ENCODE data around the gene XAB2. TPM values are rescaled to one million over a fixed set of nuclear protein-coding genes. Genes with fewer than 3 reads are reported as not detected.

The XAB2 gene
- total RNA-seq, 3 donors from 2014 or later: 28.7 to 39.2 (median 30.7) TPM

- intact Hi-C loops (cut with DNase I, micrococcal nuclease): no loop called here
- Histone ChIP-seq H3K4me1 (ENCODE audit: low read depth) (peaks cover 26% of the 10 kb centered on the region), H3K4me3 (no peak overlapping the region), H3K36me3 (ENCODE audit: low read depth) (peaks cover 4% of the 10 kb centered on the region), H3K9me3 (no peaks in the 10 kb centered on the region)
- ATAC-seq (peak; percentile 89), DNase-seq (peak; percentile 76 to 85 (median 82))
- no peak for TF ChIP-seq CTCF (IDR thresholded peaks at IDR 0.05)
Measured at GRCh38 chr19:7618771-7619510, 10.4 kb downstream of the XAB2 start.

- no peak for TF ChIP-seq CTCF (IDR thresholded peaks at IDR 0.05)
- Histone ChIP-seq H3K4me1 (ENCODE audit: low read depth) (peaks cover 26% of the 10 kb centered on the region), H3K9me3 (no peaks in the 10 kb centered on the region), H3K36me3 (ENCODE audit: low read depth) (peaks cover 4% of the 10 kb centered on the region), H3K4me3 (no peak overlapping the region)
- peak in 2 of 3 donors; percentile 38 to 44 for DNase-seq
- peak; percentile 2 for ATAC-seq
- intact Hi-C loops (cut with DNase I, micrococcal nuclease): no loop called here
Measured at GRCh38 chr19:7618348-7618747, 11.0 kb downstream of the XAB2 start.

GRCh38 chr19:7617735-7618134, 11.6 kb downstream of the XAB2 start:
- intact Hi-C loops (cut with DNase I, micrococcal nuclease): no loop called here
- H3K4me3 ChIP-seq: no peak overlapping the region
- H3K9me3 ChIP-seq: no peaks in the 10 kb centered on the region
- DNase-seq (peak in 1 of 3 donors; percentile 51), ATAC-seq (no peak)
- H3K36me3 ChIP-seq (ENCODE audit: low read depth): peaks cover 3% of the 10 kb centered on the region
- peaks cover 26% of the 10 kb centered on the region for H3K4me1 ChIP-seq (ENCODE audit: low read depth)
- TF ChIP-seq CTCF (IDR thresholded peaks at IDR 0.05): no peak

- no peak overlapping the region for H3K4me3 ChIP-seq
- no peaks in the 10 kb centered on the region for H3K36me3 ChIP-seq (ENCODE audit: low read depth)
- no peak for TF ChIP-seq CTCF (IDR thresholded peaks at IDR 0.05)
- peaks cover 26% of the 10 kb centered on the region for H3K4me1 ChIP-seq (ENCODE audit: low read depth)
- intact Hi-C loops (cut with DNase I, micrococcal nuclease): no loop called here
- no peak for ATAC-seq
- DNase-seq: peak in 1 of 3 donors; percentile 43
- H3K9me3 ChIP-seq: no peaks in the 10 kb centered on the region
Measured at GRCh38 chr19:7617172-7617571, 12.2 kb downstream of the XAB2 start.

- H3K36me3 ChIP-seq (ENCODE audit: low read depth): peaks cover 3% of the 10 kb centered on the region
- no peaks in the 10 kb centered on the region for H3K9me3 ChIP-seq
- ATAC-seq (no peak), DNase-seq (peak in 1 of 3 donors; percentile 50)
- intact Hi-C loops (cut with DNase I, micrococcal nuclease): no loop called here
- no peak overlapping the region for H3K4me3 ChIP-seq
- H3K4me1 ChIP-seq (ENCODE audit: low read depth): peaks cover 22% of the 10 kb centered on the region
- no peak for TF ChIP-seq CTCF (IDR thresholded peaks at IDR 0.05)
Measured at GRCh38 chr19:7614859-7615741, 14.2 kb downstream of the XAB2 start.
